AG10803 (cell line): ENCODE data around the gene APCDD1L.
A peak's percentile ranks its signal among the peaks of the same experiment; 100 is the strongest.

ENCODE experiments used
- DNase-seq: peaks from one replicate; pipeline ENCODE4 v3.0.0; 2010; ENCODE audit warnings: low read depth
- H3K4me3 ChIP-seq: 2 replicates; pipeline ENCODE4 v1.5.1; 2011; ENCODE audit warnings: mild to moderate bottlenecking, low read length, control low read depth
- CTCF ChIP-seq: conservative IDR thresholded peaks from 2 replicates; pipeline ENCODE4 v1.5.1; 2011; ENCODE audit warnings: mild to moderate bottlenecking, low read length, control low read depth, inconsistent platforms

The APCDD1L gene

GRCh38 chr20:58515233-58516212 is at the start of gene APCDD1L:
APCDD1L (minus strand) TSS chr20:58515399; CDS start chr20:58514707, 692 bp downstream.
- TF ChIP-seq CTCF, result no peak
- H3K4me3 ChIP-seq, result peak within 1 kb of the TSS; percentile 71
- peak; percentile 69 for DNase-seq

- no peak for DNase-seq
- no peak overlapping the region for H3K4me3 ChIP-seq
- no peak for TF ChIP-seq CTCF
Measured at GRCh38 chr20:58559368-58559729, 44.1 kb upstream of the APCDD1L start.

- H3K4me3 ChIP-seq, result no peak overlapping the region
- no peak for DNase-seq
- no peak for TF ChIP-seq CTCF
Measured at GRCh38 chr20:58558486-58559367, 43.5 kb upstream of the APCDD1L start.

- no peak overlapping the region for H3K4me3 ChIP-seq
- TF ChIP-seq CTCF, result no peak
- peak; percentile 51 for DNase-seq
Measured at GRCh38 chr20:58557733-58558342, 42.6 kb upstream of the APCDD1L start.

GRCh38 chr20:58556961-58557360 is 41.8 kb upstream of the APCDD1L start:
- DNase-seq, result no peak
- TF ChIP-seq CTCF, result no peak
- H3K4me3 ChIP-seq, result no peak overlapping the region

- DNase-seq, result peak; percentile 84
- no peak for TF ChIP-seq CTCF
- no peak overlapping the region for H3K4me3 ChIP-seq
Measured at GRCh38 chr20:58555078-58555765, 40.0 kb upstream of the APCDD1L start.
